IPS DF 6.9 (cell line): ENCODE results near the gene HELZ.
"Not testable (repeated sequence)": the region's sequence is repeated elsewhere in the genome, so short reads cannot be mapped to it uniquely, and the experiment has no call there.

Experiments used
- DNase-seq: peaks from one replicate; pipeline ENCODE4 v3.0.0-alpha.2; 2013; ENCODE audit warnings: low read depth, low spot score
- H3K27ac ChIP-seq: one replicate; pipeline ENCODE4 v1.5.1; 2013; ENCODE audit warnings: low read length, control low read depth
- H3K27me3 ChIP-seq: 2 replicates; pipeline ENCODE4 v1.6.1; 2013; ENCODE audit warnings: mild to moderate bottlenecking, low read length; ENCODE audit not compliant: control insufficient read depth, insufficient read depth
- H3K36me3 ChIP-seq: 2 replicates; pipeline ENCODE4 v1.6.1; 2013; ENCODE audit warnings: low read length; ENCODE audit not compliant: control insufficient read depth, insufficient read depth
- H3K4me1 ChIP-seq: 2 replicates; pipeline ENCODE4 v1.6.1; 2013; ENCODE audit warnings: low read length; ENCODE audit not compliant: control insufficient read depth, insufficient read depth
- H3K4me3 ChIP-seq: 2 replicates; pipeline ENCODE4 v1.5.1; 2013; ENCODE audit warnings: mild to moderate bottlenecking, low read length
- H3K9me3 ChIP-seq: 2 replicates; pipeline ENCODE4 v1.6.1; 2013; ENCODE audit warnings: low read length, inconsistent platforms; ENCODE audit not compliant: control insufficient read depth, insufficient read depth
- WGBS: extraction: QIAGEN DNeasy Blood & Tissue Kit; methylation state at CpG from one replicate; pipeline ENCODE4 v1.1.7; 2013; ENCODE audit warnings: mixed read lengths, missing lambda C conversion rate; ENCODE audit not compliant: insufficient read length, insufficient coverage; 5-methylcytosine and 5-hydroxymethylcytosine counted together

Gene HELZ

DNA sequence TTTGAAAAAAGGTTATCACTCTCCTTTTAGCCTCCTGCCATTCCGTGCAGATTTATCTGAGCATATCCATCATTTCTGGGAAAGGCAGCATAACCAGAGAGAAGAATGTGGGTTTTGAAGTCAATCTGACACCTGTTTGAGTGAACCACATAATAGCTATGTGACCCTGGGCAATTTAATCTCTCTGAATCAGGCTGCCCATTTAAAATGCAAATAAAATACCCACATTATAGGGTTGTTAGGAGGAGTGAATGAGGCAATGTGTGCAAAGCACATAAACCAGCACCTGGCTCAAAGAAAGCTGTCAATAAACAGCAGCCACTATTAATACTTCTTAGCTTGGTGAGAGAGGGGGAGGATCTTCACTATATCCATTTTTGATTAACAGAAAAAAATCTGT, 112.6 kb downstream of the HELZ start:
- H3K27ac ChIP-seq = no peak overlapping the region
- no peak overlapping the region for H3K4me3 ChIP-seq
- no peak for DNase-seq
- no peaks in the 10 kb centered on the region for H3K4me1 ChIP-seq
- H3K36me3 ChIP-seq = no peaks in the 10 kb centered on the region; the same call in 1 of the 2 replicates
- no CpG with 5 or more reads among the region's 1 CpG for WGBS
- no peaks in the 10 kb centered on the region for H3K27me3 ChIP-seq
- no peaks in the 10 kb centered on the region for H3K9me3 ChIP-seq

DNA sequence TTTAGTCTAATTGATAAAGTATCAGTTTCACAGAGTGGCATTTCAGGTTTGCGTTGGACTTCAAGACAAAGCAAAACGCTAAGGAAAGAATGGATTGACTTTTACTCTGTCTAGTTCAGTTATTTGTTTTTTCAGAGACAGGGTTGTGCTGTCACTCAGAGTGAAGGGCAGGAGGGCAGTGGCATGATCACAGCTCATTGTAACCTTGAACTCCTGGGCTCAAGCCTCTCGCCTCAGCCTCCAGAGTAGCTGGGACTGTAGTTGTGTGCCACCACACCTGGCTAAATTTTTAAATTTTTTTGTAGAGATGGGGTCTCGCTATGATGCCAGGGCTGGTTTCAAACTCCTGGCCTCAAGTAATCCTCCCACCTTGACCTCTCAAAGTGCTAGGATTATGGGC, 114.2 kb downstream of the HELZ start:
- Histone ChIP-seq H3K27ac (no peak overlapping the region), H3K9me3 (no peaks in the 10 kb centered on the region), H3K36me3 (no peaks in the 10 kb centered on the region), H3K4me1 (no peaks in the 10 kb centered on the region), H3K27me3 (no peaks in the 10 kb centered on the region), H3K4me3 (no peak overlapping the region)
- DNase-seq = no peak
- WGBS = no CpG with 5 or more reads among the region's 4 CpGs

DNA sequence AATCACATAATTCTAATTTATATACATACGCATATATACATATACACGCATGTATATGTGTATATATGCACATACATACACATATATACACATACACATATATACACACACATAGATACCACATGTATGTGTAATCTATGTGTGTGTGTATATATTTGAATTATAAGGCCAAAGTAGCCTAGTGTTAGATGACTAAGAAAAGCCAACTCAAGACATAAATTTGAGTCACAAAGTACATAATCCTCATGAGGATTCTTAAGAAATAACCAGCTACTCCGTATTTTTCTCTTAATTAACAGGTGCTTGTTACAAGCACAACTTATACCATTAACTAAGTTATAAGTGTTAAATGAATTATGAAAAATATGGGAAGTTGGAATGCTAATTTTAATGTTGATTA, 115.7 kb downstream of the HELZ start:
- WGBS = 100% methylated on average over 1 of the region's 3 CpGs
- no peak overlapping the region for H3K27ac ChIP-seq
- no peaks in the 10 kb centered on the region for H3K36me3 ChIP-seq

DNA sequence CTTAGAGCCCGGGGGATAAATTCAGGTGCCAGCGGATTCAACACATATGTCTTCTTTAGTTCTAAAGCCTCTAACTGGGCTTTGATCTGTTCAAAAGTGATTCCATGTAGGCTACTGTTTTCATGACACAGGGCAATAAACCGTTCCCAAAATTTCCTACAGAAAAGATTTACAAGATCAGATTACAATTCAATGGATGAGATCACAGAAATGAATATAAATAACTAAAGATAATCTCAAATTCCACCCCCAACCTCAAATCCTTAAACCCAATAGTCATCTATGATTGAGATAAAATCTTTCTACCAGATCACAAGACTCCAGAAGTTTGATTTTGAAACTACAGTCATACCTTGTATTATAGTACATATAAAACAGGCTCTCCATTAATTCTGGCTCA, 116.3 kb downstream of the HELZ start:
- no peak for DNase-seq
- no peak overlapping the region for H3K27ac ChIP-seq
- H3K4me1 ChIP-seq = no peaks in the 10 kb centered on the region
- no peak overlapping the region for H3K4me3 ChIP-seq
- no peaks in the 10 kb centered on the region for H3K36me3 ChIP-seq
- WGBS = no CpG with 5 or more reads among the region's 3 CpGs
- no peaks in the 10 kb centered on the region for H3K9me3 ChIP-seq
- no peaks in the 10 kb centered on the region for H3K27me3 ChIP-seq

More for the DNA sequence above, 115.7 kb downstream of the HELZ start:
- DNase-seq = no peak
- Histone ChIP-seq H3K4me1 (no peaks in the 10 kb centered on the region), H3K27me3 (no peaks in the 10 kb centered on the region), H3K9me3 (no peaks in the 10 kb centered on the region), H3K4me3 (no peak overlapping the region)

DNA sequence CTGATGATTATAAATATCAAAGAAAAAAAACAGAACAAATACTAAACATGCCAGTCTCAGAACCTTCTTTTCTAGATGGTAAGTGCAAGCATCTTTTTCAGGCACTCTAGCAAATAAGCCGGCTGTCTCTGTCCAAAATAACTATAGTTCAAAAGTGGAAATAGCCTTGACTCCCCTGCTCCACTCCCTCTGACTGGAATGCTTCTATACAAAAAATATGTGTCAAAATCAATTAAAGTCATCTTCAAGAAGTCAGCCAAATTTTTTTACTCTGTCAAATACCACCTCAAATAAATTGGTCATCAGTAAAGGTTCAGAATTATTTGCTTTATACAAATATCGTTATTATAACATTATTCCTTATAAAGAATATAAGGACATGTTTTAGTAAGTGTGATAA, 117.1 kb downstream of the HELZ start:
- Histone ChIP-seq H3K27me3 (no peaks in the 10 kb centered on the region), H3K36me3 (no peaks in the 10 kb centered on the region), H3K4me3 (no peak overlapping the region), H3K9me3 (no peaks in the 10 kb centered on the region), H3K4me1 (no peaks in the 10 kb centered on the region), H3K27ac (no peak overlapping the region)
- WGBS = no CpG with 5 or more reads among the region's 2 CpGs
- DNase-seq = no peak

DNA sequence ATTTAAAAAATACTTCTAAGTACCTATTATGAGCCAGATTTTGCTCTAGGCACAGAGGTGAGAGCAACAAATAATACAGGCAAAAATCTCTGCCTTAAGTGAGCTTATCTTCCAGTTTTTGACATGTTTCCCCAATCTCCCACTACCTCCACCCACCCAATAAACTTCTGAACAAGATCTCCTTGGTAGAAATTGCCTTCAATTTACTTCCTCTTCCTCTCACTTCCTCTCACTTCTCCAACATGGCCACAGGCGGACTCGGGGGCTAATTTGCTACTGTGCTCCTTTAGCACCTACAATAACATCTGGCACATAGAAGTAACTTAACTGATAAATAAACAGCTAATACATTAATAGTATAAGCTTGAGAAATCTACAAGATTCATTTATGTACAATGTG, 118.0 kb downstream of the HELZ start:
- Histone ChIP-seq H3K27ac (no peak overlapping the region), H3K4me3 (no peak overlapping the region), H3K36me3 (no peaks in the 10 kb centered on the region), H3K27me3 (no peaks in the 10 kb centered on the region), H3K9me3 (no peaks in the 10 kb centered on the region), H3K4me1 (no peaks in the 10 kb centered on the region)
- no peak for DNase-seq
- no CpG with 5 or more reads among the region's 2 CpGs for WGBS

DNA sequence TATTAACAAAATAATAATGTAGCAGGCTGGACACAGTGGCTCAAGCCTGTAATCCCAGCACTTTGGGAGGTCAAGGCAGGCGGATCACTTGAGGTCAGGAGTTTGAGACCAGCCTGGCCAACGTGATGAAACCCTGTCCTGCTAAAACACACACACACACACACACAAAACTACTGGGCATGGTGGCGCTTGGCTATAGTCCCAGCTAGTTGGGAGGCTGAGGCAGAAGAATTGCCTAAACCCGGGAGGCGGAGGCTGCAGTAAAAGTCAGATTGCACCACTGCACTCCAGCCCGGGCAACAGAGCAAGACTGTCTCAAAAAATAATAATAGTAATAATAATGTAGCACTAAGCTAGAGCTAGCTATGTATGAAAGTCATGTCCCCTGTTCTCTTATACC, 118.5 kb downstream of the HELZ start:
- not testable (repeated sequence) for H3K36me3 ChIP-seq, H3K27ac ChIP-seq, H3K4me3 ChIP-seq, H3K9me3 ChIP-seq, H3K27me3 ChIP-seq, H3K4me1 ChIP-seq, DNase-seq
- WGBS = no CpG with 5 or more reads among the region's 6 CpGs

DNA sequence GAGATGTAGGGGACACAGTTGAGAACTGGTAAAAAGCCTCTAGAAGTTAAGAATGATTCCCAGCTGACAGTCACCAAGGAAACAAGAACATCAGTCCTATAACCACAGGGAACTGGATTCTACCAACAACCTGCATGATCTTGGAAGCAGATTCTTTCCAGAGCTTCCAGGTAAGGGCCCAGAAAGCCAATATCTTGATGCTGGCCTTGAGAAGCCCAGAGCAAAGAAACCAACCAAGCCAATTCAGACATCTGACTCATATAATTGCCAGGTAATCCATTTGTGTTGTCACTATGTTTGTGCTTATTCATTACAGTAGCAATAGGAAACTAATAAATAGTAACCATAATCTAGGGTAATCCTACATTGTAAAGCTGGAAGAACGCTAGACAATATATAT, 119.1 kb downstream of the HELZ start:
- H3K27ac ChIP-seq = no peak overlapping the region
- H3K4me3 ChIP-seq = no peak overlapping the region
- H3K4me1 ChIP-seq = no peaks in the 10 kb centered on the region
- no peaks in the 10 kb centered on the region for H3K27me3 ChIP-seq
- WGBS = no CpG with 5 or more reads among the region's 1 CpG
- DNase-seq = no peak
- H3K36me3 ChIP-seq = no peaks in the 10 kb centered on the region
- no peaks in the 10 kb centered on the region for H3K9me3 ChIP-seq

DNA sequence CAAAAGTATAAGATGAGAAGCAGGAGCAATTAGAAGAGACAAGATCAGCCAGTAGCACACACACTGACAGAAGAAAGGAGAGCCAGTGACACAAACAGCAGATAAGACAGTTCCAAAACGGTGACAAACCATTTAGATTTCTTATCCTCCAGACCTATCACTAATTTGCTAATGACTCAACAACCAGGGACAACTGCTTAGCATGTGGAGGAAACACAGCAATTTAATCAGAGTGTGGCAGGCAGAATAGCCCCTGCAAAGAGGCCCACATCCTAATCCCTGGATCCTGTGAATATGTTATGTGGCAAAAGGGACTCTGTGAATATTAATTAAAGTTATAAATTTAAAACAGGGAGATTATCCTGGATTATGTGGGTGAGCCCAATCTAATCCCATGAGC, 119.6 kb downstream of the HELZ start:
- Histone ChIP-seq H3K9me3 (no peaks in the 10 kb centered on the region), H3K27ac (no peak overlapping the region)

DNA sequence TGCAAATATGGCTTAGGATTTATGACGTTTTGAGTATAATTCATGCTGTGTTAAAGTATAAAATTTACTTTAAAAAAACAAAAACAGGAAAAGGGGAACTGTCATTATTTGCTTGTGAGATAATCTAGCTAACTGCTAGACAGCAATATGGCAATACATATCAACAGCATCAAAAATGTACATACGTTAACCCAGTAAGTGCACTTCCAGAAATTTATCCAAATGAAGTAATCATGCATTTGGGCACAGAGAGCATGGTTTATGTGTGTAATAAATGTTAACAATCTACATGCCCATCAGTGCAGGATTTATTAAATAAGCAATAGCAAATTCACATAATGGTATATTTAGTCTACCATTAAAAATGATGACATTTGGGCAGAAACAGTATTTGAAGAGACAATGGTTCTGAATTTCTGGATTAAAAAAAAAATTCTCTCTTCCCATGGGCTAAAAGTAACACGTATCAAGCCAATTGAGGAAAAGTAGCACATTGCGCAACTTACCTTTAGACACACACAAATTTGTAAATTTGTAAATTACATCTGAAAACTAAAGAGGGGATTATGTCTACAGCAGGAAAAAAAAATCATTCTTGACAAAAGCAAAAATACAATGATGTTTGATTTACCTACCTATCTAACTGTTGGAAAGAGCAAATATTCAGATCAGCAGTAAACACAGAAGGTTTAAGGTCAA, 120.4 kb downstream of the HELZ start:
- no peaks in the 10 kb centered on the region for H3K4me1 ChIP-seq
- no peak for DNase-seq
- WGBS = 100% methylated on average over 1 of the region's 4 CpGs

More for the DNA sequence above, 119.6 kb downstream of the HELZ start:
- H3K27me3 ChIP-seq = no peaks in the 10 kb centered on the region
- no peaks in the 10 kb centered on the region for H3K36me3 ChIP-seq
- no CpG with 5 or more reads among the region's 1 CpG for WGBS
- H3K4me1 ChIP-seq = no peaks in the 10 kb centered on the region
- no peak overlapping the region for H3K4me3 ChIP-seq
- no peak for DNase-seq

DNA sequence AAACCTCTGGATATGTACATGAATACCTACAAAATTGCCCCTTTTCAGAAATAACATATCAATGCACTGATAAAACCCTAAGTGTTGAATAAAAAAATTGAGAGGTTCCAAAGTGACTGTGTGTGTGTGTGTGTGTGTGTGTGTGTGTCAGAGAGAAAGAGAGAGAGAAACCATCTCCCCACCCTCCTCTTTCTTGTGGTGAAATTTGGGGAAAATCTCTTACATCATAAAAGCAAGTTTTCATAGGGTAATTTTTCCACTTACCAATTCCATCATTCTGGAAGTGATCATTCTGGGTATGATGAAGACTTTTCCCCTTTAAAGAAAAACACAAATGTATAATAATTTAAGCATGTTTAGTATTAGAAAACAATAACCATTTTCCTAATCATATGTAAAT, 121.3 kb downstream of the HELZ start:
- no peaks in the 10 kb centered on the region for H3K9me3 ChIP-seq
- no peak for DNase-seq
- no peaks in the 10 kb centered on the region; the same call in 1 of the 2 replicates for H3K36me3 ChIP-seq
- no peaks in the 10 kb centered on the region for H3K4me1 ChIP-seq
- no peaks in the 10 kb centered on the region for H3K27me3 ChIP-seq
- H3K4me3 ChIP-seq = no peak overlapping the region
- H3K27ac ChIP-seq = no peak overlapping the region

More for the DNA sequence above, 120.4 kb downstream of the HELZ start:
- no peak overlapping the region for H3K4me3 ChIP-seq
- no peaks in the 10 kb centered on the region; the same call in 1 of the 2 replicates for H3K36me3 ChIP-seq
- no peak overlapping the region for H3K27ac ChIP-seq
- no peaks in the 10 kb centered on the region for H3K9me3 ChIP-seq
- H3K27me3 ChIP-seq = no peaks in the 10 kb centered on the region
